Stimulated activated CD8-positive, alpha-beta memory T cell treated with anti-CD3 and anti-CD28 coated beads, Interleukin-12 subunit alpha, Interleukin-12 subunit beta, amount 100 ng/mL, for 24 hours (primary cell): ENCODE measurements around the gene TLE3.
"Not testable (repeated sequence)": the region's sequence is repeated elsewhere in the genome, so short reads cannot be mapped to it uniquely, and the experiment has no call there.

ENCODE experiments used
- DNase-seq: peaks from one replicate; pipeline ENCODE4 v3.0.0-alpha.2; 2020; ENCODE audit errors: extremely low read depth

Gene TLE3

GRCh38 chr15:70097321-70098152 lies at the start of gene TLE3:
TSS of gene TLE3 (minus strand) at chr15:70097917. CDS start at chr15:70096798, 1,119 bp downstream.
- peak; percentile 91 for DNase-seq

- no peak for DNase-seq
Observed at GRCh38 chr15:70147178-70147760, 49.6 kb upstream of the TLE3 start.

- no peak for DNase-seq
Observed at GRCh38 chr15:70146771-70147170, 49.1 kb upstream of the TLE3 start.

GRCh38 chr15:70146162-70146561 lies 48.4 kb upstream of the TLE3 start:
- no peak for DNase-seq

- no peak for DNase-seq
Observed at GRCh38 chr15:70145261-70145660, 47.5 kb upstream of the TLE3 start.

GRCh38 chr15:70142322-70143191 lies 44.8 kb upstream of the TLE3 start:
- no peak for DNase-seq

GRCh38 chr15:70142072-70142321 lies 44.3 kb upstream of the TLE3 start:
- no peak for DNase-seq

- no peak for DNase-seq
Observed at GRCh38 chr15:70141376-70142071, 43.8 kb upstream of the TLE3 start.

GRCh38 chr15:70140543-70141375 lies 43.0 kb upstream of the TLE3 start:
- DNase-seq, result no peak

- DNase-seq, result no peak
Observed at GRCh38 chr15:70140025-70140542, 42.4 kb upstream of the TLE3 start.

- DNase-seq, result no peak
Observed at GRCh38 chr15:70137967-70138366, 40.2 kb upstream of the TLE3 start.

GRCh38 chr15:70137021-70137420 lies 39.3 kb upstream of the TLE3 start:
- DNase-seq, result not testable (repeated sequence)

- no peak for DNase-seq
Observed at GRCh38 chr15:70133781-70134421, 36.2 kb upstream of the TLE3 start.

GRCh38 chr15:70133296-70133695 lies 35.6 kb upstream of the TLE3 start:
- DNase-seq, result no peak

GRCh38 chr15:70132571-70132970 lies 34.9 kb upstream of the TLE3 start:
- DNase-seq, result no peak

GRCh38 chr15:70132139-70132538 lies 34.4 kb upstream of the TLE3 start:
- no peak for DNase-seq

- no peak for DNase-seq
Observed at GRCh38 chr15:70128414-70129140, 30.9 kb upstream of the TLE3 start.

- DNase-seq, result no peak
Observed at GRCh38 chr15:70127770-70128413, 30.2 kb upstream of the TLE3 start.

- no peak for DNase-seq
Observed at GRCh38 chr15:70127288-70127746, 29.6 kb upstream of the TLE3 start.
